GM12872 (cell line): Measurements from ENCODE around the gene VIM.

Source experiments
- TF ChIP-seq, protein P1 (sequence below): IDR thresholded peaks from 3 replicates; pipeline ENCODE4 v1.5.1; 2011; ENCODE audit warnings: low read depth, mild to moderate bottlenecking, low read length, moderate library complexity; ENCODE audit not compliant: insufficient read depth

VIM gene

GRCh38 chr10:17239345-17240085, 11.5 kb downstream of the VIM start:
- TF ChIP-seq, protein P1, sequence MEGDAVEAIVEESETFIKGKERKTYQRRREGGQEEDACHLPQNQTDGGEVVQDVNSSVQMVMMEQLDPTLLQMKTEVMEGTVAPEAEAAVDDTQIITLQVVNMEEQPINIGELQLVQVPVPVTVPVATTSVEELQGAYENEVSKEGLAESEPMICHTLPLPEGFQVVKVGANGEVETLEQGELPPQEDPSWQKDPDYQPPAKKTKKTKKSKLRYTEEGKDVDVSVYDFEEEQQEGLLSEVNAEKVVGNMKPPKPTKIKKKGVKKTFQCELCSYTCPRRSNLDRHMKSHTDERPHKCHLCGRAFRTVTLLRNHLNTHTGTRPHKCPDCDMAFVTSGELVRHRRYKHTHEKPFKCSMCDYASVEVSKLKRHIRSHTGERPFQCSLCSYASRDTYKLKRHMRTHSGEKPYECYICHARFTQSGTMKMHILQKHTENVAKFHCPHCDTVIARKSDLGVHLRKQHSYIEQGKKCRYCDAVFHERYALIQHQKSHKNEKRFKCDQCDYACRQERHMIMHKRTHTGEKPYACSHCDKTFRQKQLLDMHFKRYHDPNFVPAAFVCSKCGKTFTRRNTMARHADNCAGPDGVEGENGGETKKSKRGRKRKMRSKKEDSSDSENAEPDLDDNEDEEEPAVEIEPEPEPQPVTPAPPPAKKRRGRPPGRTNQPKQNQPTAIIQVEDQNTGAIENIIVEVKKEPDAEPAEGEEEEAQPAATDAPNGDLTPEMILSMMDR: no peak

DNA sequence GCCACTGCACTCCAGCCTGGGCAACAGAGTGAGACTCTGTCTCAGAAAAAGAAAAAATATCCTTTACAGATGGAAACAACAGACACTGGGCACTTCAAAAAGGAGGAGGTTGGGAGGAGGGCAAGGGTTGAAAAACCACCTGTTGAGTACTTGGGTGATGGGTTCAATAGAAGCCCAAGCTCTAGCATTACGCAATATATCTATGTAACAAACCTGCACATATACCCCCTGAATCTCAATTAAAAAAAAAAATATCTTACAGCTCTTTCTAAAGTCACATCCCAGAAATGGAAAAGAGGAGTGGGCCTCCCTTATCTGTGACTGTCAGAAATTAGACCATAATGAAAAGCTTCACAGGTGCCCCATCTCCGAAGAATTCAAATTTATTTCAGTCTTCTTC, 12.1 kb downstream of the VIM start:
- TF ChIP-seq, protein P1: no peak

DNA sequence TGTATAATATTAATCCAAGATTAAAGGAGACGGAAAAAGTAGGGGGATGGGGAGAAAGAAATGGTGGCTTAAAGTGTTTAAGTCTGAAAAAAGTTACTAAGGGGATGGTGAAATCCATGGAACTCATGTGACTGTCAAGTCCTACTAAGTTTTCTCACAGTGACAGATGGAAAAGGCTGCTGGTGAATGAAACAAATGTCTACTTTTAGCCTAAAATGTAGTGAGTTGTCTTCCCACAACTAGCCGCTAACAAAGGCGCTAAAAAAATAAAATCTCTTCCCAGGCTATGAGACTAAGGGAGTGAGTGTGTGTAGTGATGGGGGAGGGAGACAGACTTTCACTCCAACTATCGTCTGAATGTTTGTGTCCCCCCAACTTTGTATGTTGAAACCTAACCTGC, 12.6 kb downstream of the VIM start:
- TF ChIP-seq, protein P1: no peak

DNA sequence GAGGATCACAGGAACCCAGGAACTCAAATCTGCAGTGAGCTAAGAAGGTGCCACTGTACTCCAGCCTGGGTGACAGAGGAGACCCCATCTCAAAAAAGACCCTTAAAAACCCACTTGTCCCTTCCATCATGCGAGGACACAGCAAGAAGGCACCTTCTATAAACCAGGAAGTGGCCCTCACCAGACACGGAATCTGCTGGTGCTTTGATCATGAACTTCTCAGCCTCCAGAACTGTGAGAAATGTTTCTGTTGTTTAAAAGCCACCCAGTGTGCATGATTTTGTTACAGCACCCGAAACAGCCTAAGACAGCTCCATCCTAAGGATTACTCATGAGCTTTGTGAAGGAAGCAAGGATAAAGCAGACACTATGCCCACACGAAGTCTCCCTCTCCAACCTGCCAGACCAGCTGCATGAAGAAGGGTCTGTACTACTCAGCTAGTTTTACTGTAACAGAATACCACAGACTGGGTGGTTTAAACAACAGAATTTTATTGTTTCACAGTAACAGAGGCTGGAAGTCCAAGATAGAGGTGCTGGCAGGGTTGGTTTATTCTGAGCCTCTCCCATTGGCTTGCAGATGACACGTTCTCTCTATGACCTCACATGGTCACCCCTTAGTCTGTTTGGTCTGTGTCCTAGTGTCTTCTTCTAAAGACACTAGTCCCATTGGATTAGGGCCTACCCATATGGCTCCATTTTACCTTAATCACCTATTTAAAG, 13.7 kb downstream of the VIM start:
- TF ChIP-seq, protein P1: no peak

DNA sequence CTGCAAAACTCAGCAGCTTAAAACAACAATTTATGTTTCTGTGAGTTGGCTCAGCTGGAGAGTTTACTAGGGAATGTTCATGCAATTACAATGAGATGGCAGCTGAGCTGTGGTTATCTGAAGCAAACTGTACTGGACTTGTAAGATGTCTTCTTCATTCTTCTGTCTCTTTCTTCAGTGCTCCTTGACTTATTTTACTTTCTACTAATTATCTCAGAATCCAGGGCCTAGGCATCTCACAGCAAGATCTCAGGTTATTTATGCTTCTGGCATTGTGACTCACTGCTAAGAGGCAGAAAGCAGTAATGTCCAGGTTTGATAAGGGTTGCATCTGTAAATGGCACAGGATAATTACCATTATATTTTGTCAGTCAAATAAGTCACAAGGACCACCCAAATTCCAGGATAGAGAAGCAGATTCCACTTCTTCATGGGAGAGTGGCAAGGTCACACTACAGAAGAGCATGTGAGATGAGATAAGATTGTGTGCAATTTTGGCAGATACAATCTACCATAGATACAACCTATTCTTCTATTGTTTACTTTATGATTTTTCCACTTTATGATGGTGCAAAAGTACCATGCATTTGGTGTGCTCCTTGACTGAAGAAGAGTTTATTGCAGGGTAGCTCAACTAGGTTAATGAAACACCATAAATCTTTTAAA, 16.8 kb downstream of the VIM start:
- TF ChIP-seq, protein P1: no peak

- TF ChIP-seq, protein P1: no peak
Observed at GRCh38 chr10:17247210-17247609, 19.2 kb downstream of the VIM start.

- TF ChIP-seq, protein P1: no peak
Observed at GRCh38 chr10:17248964-17249363, 20.9 kb downstream of the VIM start.
